ENCODE data around the gene DGUOK. TPM values are rescaled to one million over a fixed set of nuclear protein-coding genes. Genes with fewer than 3 reads are reported as not detected.

The DGUOK gene
- total RNA-seq, 1 experiment from 2014 or later: 100 TPM

DNA sequence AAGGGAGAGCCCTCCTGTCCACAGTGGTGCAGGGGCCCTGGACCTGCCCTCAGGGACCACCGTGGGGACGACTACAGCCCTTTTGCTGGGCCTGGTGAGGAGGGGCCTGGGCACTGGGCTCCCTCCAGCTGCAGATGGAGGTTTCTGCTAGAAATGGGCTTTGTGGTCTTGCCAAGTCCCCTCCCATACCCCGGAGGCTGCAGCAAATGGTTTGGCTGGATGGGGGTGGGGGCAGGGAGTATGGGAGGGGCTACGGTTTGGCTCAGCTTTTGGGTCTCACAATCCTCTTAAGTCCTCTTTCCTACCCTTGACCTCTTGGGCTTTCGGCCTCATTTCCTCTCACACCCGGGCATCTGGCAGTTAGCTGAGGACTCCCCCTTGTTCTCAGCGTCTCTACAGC, 79.8 kb downstream of the DGUOK start:
- Histone ChIP-seq H3K4me2 (ENCODE audit: low read length) (no peak overlapping the region), H3K36me3 (ENCODE audit: control insufficient read depth in 1 of 2, insufficient read depth in 2 of 2, low read length in 2 of 2) (no peaks in the 10 kb centered on the region), H3K9ac (ENCODE audit: low read length) (no peak overlapping the region), H2AFZ (ENCODE audit: low read depth, low read length, poor library complexity, severe bottlenecking) (no peak overlapping the region), H3K27me3 (ENCODE audit: insufficient read depth, low read length) (no peaks in the 10 kb centered on the region), H3K9me2 (ENCODE audit: insufficient read depth) (no peaks in the 10 kb centered on the region), H3K79me2 (ENCODE audit: insufficient read depth, low read length) (peaks cover 51% of the 10 kb centered on the region), H3K4me3 (replicated peaks in 1 of 2; ENCODE audit: low read depth in 1 of 2, low read length in 2 of 2) (no peak overlapping the region), H3K9me3 (ENCODE audit: control insufficient read depth in 1 of 2, insufficient read depth in 1 of 2, low read depth in 1 of 2, low read length in 2 of 2) (no peaks in the 10 kb centered on the region), H3K27ac (ENCODE audit: low read depth, low read length) (no peak overlapping the region), H3K4me1 (ENCODE audit: control insufficient read depth in 1 of 2, insufficient read depth in 2 of 2, low read length in 2 of 2) (peaks cover 6 to 15% of the 10 kb centered on the region in 2 experiments; a peak in 3 of 4 replicates), H4K20me1 (ENCODE audit: insufficient read depth) (0 out of 2 replicates have a peak, but pooled peaks cover 4% of the 10 kb centered on the region)
- ChIA-PET CTCF (no interaction called here), POLR2A (no interaction called here), RAD21 (ENCODE audit: low non-redundant PET in 1 of 2, low total read pairs in 2 of 2, uncharacterized antibody in 2 of 2, unreplicated experiment in 2 of 2) (no interaction called here)
- DNase-seq (ENCODE audit: low read depth, low spot score) (no peak), ATAC-seq (no peak)
- BruUV-seq (replicated peaks): no TSS peak
- TF ChIP-seq CEBPB (IDR thresholded peaks at IDR 0.05; ENCODE audit: low read depth): no peak
- no peak for TF ChIP-seq CBX3 (IDR thresholded peaks at IDR 0.05; ENCODE audit: low read depth)
- TF ChIP-seq SRF (IDR thresholded peaks at IDR 0.05; ENCODE audit: low read depth): no peak
- TF ChIP-seq ZNF274 (IDR thresholded peaks at IDR 0.05; ENCODE audit: low read depth, low read length): no peak
- no peak for TF ChIP-seq EGR1 (IDR thresholded peaks at IDR 0.05; ENCODE audit: low read depth)
- TF ChIP-seq TCF7L2 (IDR thresholded peaks at IDR 0.05; ENCODE audit: borderline replicate concordance, extremely low read depth, insufficient read depth, insufficient read length): no peak
- TF ChIP-seq, protein P1, sequence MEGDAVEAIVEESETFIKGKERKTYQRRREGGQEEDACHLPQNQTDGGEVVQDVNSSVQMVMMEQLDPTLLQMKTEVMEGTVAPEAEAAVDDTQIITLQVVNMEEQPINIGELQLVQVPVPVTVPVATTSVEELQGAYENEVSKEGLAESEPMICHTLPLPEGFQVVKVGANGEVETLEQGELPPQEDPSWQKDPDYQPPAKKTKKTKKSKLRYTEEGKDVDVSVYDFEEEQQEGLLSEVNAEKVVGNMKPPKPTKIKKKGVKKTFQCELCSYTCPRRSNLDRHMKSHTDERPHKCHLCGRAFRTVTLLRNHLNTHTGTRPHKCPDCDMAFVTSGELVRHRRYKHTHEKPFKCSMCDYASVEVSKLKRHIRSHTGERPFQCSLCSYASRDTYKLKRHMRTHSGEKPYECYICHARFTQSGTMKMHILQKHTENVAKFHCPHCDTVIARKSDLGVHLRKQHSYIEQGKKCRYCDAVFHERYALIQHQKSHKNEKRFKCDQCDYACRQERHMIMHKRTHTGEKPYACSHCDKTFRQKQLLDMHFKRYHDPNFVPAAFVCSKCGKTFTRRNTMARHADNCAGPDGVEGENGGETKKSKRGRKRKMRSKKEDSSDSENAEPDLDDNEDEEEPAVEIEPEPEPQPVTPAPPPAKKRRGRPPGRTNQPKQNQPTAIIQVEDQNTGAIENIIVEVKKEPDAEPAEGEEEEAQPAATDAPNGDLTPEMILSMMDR (IDR thresholded peaks at IDR 0.05 in 2 of 3, conservative IDR thresholded peaks at IDR 0.05 in 1 of 3; ENCODE audit: borderline replicate concordance in 1 of 3, insufficient read depth in 1 of 3, low read depth in 2 of 3, low read length in 2 of 3): no peak
- TF ChIP-seq ZFX (IDR thresholded peaks at IDR 0.05): no peak
- TF ChIP-seq POLR2AphosphoS5 (IDR thresholded peaks at IDR 0.05; ENCODE audit: low read depth, low read length): no peak
- TF ChIP-seq, protein P2, sequence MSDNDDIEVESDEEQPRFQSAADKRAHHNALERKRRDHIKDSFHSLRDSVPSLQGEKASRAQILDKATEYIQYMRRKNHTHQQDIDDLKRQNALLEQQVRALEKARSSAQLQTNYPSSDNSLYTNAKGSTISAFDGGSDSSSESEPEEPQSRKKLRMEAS (IDR thresholded peaks at IDR 0.05): no peak
- no peak for TF ChIP-seq RAD21 (IDR thresholded peaks at IDR 0.05; ENCODE audit: low read depth)
- no peak for TF ChIP-seq SP1 (IDR thresholded peaks at IDR 0.05; ENCODE audit: low read depth)
- TF ChIP-seq YY1 (IDR thresholded peaks at IDR 0.05; ENCODE audit: extremely low read depth, insufficient replicate concordance, low read depth, low read length): no peak
- intact Hi-C loops (cut with micrococcal nuclease): no loop called here

All from HCT116 (cell line).